Brain pericyte (primary cell): ENCODE data around the gene RNF19B.

Experiments
- DNase-seq: peaks from one replicate; pipeline ENCODE4 v3.0.0-alpha.2; 2012; ENCODE audit warnings: low read depth, low spot score

The RNF19B gene

GRCh38 chr1:32901823-32902534 is 62.6 kb downstream of the RNF19B start:
- DNase-seq = no peak

DNA sequence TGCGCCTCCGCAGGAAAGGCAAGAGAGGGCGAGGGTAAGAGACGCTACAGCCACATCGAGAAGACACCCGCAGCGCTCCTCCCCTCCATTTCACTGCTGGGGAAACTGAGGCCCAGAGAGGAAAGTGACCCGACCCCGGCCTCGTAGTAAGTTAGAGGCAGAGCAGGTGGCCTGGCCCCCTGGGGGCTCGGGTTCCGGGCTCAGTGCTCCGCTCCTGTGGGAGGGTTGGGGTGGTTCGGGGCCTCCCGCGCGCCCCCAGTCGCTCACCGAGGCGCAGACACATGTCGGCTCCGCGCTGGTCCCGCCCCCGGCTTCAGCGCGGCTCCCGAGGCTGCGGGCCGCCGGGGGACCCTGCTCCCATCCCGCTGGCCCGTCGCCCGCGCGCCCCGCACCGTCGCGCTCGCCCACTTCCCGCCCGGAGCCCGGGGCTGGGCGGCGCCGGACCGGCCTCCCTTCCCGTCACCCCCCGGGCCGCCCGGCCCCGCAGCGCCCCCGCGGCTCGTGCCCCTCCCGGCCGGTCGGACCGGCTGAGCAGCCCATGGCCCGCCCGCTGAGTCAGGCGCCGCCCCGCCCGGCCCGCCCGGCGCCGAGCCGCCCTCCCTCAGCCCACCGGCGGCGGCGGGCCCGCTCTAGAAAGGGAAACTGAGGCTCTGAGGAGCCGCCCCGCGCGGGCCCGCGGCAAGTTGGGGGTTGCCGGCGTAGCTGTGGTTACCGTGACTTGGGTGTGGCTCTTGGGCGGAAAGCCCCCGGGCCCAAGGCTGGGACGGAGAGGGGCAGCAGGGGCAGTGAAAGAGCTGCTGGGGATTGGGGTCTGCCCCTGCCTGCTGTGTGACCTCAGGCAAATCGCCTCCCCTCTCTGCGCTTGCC is 63.4 kb downstream of the RNF19B start, which contains the start of gene TMEM54:
Gene TMEM54, minus strand, starts transcription at position 434 of the 867 bp plus-strand sequence. Its CDS starts 151 bp downstream, at position 283.
- DNase-seq = no peak

GRCh38 chr1:32900371-32900955 is 64.1 kb downstream of the RNF19B start:
- no peak for DNase-seq

GRCh38 chr1:32899586-32900296 is 64.9 kb downstream of the RNF19B start:
- no peak for DNase-seq

DNA sequence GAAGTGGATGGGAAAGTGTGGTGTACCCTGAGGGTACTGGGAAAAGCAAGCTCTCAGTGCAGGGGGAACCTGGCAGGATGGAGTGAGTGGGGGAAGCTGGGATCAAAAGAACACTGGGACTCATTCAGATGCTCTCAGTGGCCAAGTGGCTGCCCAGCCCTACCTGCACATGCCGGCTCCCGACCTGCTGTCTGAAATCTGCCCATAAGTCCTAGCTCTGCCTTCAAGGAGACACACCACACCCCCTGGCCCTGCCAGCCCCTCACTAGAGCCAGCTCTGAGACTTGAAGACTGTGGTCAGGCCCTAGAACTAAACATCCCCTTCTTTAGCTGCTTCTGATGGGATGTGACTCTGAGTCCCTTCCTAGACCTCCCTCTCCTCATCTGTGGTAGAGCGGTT is 65.7 kb downstream of the RNF19B start:
- DNase-seq = no peak

DNA sequence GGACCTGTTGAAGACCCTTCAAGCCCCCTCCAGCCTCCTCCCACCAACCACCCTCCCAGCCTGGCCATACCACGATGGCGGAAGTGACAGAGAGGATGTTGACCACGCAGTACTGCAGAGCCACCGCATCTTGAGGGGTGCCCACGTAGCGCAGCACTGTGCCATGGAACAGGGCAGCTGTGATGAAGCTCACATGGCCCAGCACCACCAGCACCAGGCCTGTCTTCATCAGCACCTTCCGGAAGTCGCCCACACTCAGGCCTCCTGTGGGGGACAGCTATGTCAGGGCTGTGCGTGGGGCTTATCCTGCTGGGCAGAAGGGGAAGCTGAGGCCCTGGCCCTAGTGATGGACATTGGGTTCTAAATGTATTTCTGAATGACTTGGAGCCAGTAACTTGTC is 66.6 kb downstream of the RNF19B start:
- DNase-seq = no peak

DNA sequence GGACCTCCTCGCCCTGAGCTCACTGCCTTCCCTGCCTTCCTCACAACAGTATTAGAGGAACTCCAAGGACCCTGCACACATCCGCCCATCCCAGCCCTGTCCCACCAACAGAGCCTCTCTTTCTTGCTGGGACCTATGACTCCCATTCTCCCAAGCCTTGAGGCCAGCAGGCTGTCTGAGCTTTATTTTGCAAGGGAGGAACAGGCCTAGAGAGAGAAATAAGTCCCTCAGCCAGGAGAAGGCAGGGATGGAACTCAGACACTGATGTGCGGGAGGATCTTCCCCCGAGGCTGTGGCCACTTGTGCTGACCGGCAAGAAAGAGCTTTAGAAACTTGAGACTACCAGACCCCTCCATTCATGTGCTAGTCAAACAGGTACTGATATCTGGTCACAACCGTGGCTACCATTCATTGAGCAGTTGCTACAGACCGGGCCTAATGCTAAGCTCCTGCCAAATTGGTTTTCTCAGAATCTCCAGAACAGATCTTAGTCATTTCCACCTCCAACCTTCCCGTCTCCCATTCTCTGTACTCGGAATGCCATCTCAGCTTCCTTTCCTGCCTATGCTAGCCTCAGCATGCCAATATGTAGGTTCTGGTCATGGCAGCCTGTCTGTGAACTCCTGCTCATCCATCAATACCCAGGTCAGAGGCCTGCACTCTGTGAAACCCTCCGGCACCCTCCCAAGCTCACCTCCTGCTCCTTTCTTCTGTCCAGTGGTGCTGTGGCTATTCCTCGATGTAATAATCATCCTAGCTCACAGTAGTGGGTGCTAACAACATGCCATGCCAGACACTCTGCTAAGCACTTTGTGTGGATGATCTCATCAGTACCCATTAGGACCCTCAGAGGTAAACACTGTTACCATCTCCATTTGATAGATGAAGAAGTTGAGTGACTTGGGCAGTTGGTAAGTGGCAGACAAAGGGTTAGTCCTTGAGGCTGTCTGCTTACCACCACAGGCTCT is 67.2 kb downstream of the RNF19B start:
- DNase-seq = no peak

DNA sequence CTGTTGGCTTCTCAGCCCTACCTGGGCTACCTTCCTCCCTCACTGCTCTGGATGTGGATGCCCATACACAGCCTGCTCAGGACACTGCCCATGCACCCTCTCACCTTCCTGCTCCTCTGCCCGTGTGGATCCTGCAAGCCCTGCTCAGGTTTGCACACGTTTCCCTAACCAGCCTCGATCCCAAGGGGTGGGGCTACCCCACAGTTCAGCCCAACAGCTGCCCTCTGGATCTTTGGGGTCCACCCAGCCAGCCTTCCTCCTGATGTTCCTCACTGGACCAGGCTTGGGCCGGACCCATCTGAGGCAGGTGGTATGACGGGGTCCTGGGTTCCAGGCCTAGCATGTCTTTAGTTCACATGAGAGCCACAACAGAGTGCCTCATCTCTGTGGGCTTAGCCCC is 68.2 kb downstream of the RNF19B start:
- DNase-seq = no peak

GRCh38 chr1:32895325-32896215 is 69.0 kb downstream of the RNF19B start:
- no peak for DNase-seq

DNA sequence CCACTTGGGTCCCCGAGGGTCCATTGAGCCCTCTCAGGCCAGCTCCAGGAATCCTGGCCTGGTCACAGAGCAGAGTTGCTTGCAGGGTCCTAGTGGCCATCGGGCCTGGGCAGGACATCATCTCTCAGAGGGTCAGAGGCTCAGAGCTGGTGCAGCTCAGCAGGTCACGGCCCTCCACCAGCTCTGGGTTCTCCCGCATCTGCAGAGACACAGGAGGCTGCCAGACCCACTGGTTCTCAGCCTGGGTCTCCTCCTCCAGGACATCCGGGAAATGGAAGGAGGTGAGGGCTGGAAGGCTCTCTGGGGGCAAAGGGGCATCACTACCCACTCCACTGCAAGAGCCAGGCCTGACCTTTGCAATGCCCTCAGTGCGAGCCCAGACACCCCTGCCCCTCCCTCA is 69.9 kb downstream of the RNF19B start:
- DNase-seq = no peak

DNA sequence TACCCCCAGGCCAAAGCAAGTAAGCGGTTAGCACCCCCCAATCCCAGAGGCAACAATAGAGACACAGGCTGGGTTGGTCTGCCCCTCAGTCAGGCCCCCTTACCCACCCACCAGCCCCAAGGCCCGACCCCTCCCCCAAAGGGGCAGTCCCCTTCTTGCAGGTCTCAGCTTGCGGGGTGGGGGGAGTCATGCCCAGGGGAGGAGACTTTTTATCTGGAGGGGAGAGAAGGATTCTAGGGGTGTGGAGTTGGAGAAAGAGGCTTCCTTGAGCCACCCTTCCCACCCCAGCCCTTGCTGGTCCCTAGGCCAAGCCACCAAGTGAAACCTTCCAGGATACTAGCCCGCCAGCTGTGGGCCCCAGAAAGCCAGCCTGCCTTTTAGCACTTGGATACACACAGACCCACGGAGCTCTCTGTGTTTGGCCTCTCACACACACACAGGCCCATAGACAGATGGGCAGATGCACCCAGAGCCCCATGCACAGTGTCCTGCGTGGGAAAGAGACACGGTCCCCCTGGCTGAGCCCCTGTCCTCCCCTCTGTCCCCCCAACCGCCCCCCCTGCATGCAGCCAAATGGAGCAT is 70.5 kb downstream of the RNF19B start:
- DNase-seq = no peak

GRCh38 chr1:32893198-32894018 is 71.2 kb downstream of the RNF19B start:
- no peak for DNase-seq

GRCh38 chr1:32892368-32893197 is 72.0 kb downstream of the RNF19B start:
- DNase-seq = no peak

DNA sequence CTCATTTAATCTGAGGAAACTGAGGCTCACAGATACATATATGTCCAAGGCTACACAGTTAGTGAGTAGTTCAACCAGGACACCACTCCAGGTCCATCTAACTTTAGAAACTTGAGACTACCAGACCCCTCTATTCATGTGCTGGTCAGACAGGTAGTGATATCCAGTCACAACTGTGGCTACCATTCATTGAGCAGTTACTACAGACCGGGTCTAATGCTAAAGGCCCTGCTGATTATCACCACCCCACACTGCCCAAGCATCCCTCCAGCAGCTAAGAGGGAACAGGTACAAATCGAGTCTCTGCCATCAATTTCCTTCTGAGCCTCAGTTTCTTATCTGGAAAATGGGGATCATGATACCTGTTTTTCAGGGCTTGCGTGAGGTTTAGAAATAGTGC is 73.0 kb downstream of the RNF19B start:
- no peak for DNase-seq

DNA sequence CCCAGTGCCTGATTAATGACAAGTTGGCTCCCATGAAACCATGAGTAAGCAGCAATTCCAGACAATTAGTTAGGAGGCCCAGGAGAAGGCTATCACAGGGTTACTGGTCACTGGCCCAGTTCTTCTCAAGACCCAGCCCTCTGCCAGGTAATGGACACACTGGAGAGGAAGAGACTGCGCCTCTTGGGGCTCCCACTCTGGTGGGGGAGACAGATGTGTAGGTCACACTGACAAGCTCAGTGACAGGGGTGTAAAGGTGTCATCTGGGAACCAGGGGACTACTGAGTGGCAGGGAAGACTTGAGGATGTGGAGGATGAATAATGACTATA is 73.4 kb downstream of the RNF19B start:
- no peak for DNase-seq

DNA sequence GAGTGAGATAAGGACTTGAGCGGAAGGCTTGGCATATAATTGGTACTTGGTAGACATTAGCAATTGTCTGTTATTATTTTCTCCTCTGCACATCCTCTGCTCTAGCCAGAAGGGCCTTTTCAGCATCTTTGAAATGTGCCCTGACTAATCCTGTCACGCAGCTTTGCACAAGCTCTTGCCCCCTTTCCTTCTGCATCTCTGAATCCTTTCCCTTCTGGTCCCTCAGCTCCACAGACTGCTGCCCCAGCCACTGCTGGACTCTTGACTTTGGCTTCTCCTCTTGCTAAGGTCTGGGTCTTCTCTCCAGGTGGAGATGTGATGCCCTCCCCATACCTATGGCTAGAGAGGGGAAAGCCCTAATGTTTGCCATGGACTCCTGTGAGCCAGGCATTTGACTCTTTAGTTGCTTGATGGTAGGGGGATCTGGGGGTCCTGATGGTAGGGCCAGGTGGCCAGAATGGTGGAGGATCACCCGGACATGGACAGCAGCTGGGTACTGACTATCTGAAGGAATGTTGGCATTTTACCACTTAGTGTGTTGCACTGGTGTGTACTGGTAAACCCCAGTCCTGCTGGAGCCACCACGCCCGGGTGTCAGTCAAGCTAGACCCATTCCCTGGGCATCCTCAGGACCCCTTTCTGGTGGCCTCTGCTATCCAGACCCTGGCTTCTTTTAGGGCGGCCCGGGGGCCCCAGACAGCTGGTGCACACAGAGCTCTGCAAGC is 73.9 kb downstream of the RNF19B start:
- DNase-seq = no peak

GRCh38 chr1:32889731-32890278 is 74.8 kb downstream of the RNF19B start:
- DNase-seq = no peak
